Measurements from ENCODE around the gene RNPEP. TPM values are rescaled to one million over a fixed set of nuclear protein-coding genes. Genes with fewer than 3 reads are reported as not detected.
"Not testable (repeated sequence)": the region's sequence is repeated elsewhere in the genome, so short reads cannot be mapped to it uniquely, and the experiment has no call there.

RNPEP gene
- polyA plus RNA-seq, 1 of the 3 experiments (the other 2 are of a cell fraction), result 46.7 TPM

DNA sequence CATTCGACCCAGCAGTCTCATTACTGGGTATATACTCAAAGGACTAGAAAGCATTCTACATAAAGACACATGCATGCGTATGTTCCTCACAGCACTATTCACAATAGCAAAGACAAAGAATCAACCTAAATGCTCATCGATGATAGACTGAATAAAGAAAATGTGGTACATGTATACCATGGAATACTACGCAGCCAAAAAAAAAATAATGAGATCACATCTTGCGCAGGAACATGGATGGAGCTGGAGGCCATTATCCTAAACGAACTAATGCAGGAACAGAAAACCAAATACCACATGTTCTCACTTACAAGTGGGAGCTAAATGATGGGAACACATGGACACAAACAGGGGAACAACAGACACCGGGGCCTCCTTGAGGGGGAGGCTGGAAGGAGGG lies 71.6 kb downstream of the RNPEP start:
- Histone ChIP-seq H4K20me1 (ENCODE audit: insufficient read depth) (no peaks in the 10 kb centered on the region), H3K4me3 (ENCODE audit: low read depth in 2 of 2, low read length in 1 of 2) (no peak overlapping the region), H3K9ac (no peak overlapping the region), H3F3A (replicated peaks; ENCODE audit: insufficient read depth) (peaks cover 3% of the 10 kb centered on the region), H2AFZ (ENCODE audit: low read depth) (no peak overlapping the region), H3K9me3 (no peaks in the 10 kb centered on the region), H3K4me2 (no peak overlapping the region), H3K4me1 (ENCODE audit: control insufficient read depth in 1 of 2, insufficient read depth in 2 of 2, low read depth in 1 of 2, low read length in 1 of 2) (no peaks in the 10 kb centered on the region; a peak in 1 of 4 replicates), H3K79me2 (ENCODE audit: insufficient read depth) (no peaks in the 10 kb centered on the region), H3K27me3 (ENCODE audit: insufficient read depth) (no peaks in the 10 kb centered on the region), H3K36me3 (replicated peaks in 1 of 2; ENCODE audit: control insufficient read depth in 1 of 2, insufficient read depth in 2 of 2, low read length in 1 of 2) (no peaks in the 10 kb centered on the region), H3K9me2 (no peaks in the 10 kb centered on the region), H3K27ac (ENCODE audit: low read depth in 2 of 2, low read length in 1 of 2) (no peak overlapping the region)
- WGBS (ENCODE audit: low lambda C conversion rate), result 82% methylated on average over 7 of the region's 7 CpGs
- TF ChIP-seq RAD21 (IDR thresholded peaks at IDR 0.05; ENCODE audit: low read length), result no peak
- no peak for TF ChIP-seq REST (IDR thresholded peaks at IDR 0.05; ENCODE audit: low read depth, low read length)
- no peak for TF ChIP-seq NFIC (IDR thresholded peaks at IDR 0.05; ENCODE audit: borderline replicate concordance)
- no peak for TF ChIP-seq NRF1 (IDR thresholded peaks at IDR 0.05; ENCODE audit: low read depth, low read length)
- no peak for TF ChIP-seq POLR2AphosphoS5 (IDR thresholded peaks at IDR 0.05; ENCODE audit: low read depth, low read length)
- no peak for TF ChIP-seq RFX5 (IDR thresholded peaks at IDR 0.05; ENCODE audit: low read length)
- no peak for TF ChIP-seq MXI1 (IDR thresholded peaks at IDR 0.05; ENCODE audit: low read depth, low read length)
- ChIA-PET POLR2A (no interaction called here), CTCF (no interaction called here)
- no peak for DNase-seq

GRCh38 chr1:202054673-202055072 lies 72.2 kb downstream of the RNPEP start:
- H3K79me2 ChIP-seq (ENCODE audit: insufficient read depth); H3K27ac ChIP-seq (ENCODE audit: low read depth in 2 of 2, low read length in 1 of 2); H3K4me2 ChIP-seq; H3F3A ChIP-seq (replicated peaks; ENCODE audit: insufficient read depth); H3K9me2 ChIP-seq; POLR2A ChIA-PET; H3K27me3 ChIP-seq (ENCODE audit: insufficient read depth); DNase-seq; H3K9me3 ChIP-seq; CTCF ChIA-PET; H3K36me3 ChIP-seq (replicated peaks in 1 of 2; ENCODE audit: control insufficient read depth in 1 of 2, insufficient read depth in 2 of 2, low read length in 1 of 2); H3K4me1 ChIP-seq (ENCODE audit: control insufficient read depth in 1 of 2, insufficient read depth in 2 of 2, low read depth in 1 of 2, low read length in 1 of 2); H3K4me3 ChIP-seq (ENCODE audit: low read depth in 2 of 2, low read length in 1 of 2); H2AFZ ChIP-seq (ENCODE audit: low read depth); H3K9ac ChIP-seq; H4K20me1 ChIP-seq (ENCODE audit: insufficient read depth): not testable (repeated sequence)
- 69% methylated on average over 2 of the region's 4 CpGs for WGBS (ENCODE audit: low lambda C conversion rate)

Small RNA genes within 50 kb of the gene (small RNA-seq; reads per million reads assigned to genes)
- 0 reads per million in 7 experiments for gene AL691482.1
- gene AL691482.2, result 0 reads per million in 7 experiments
- gene MIR6740, result 0 reads per million in 7 experiments
- 0 reads per million in 7 experiments for gene RF00156

Other genes with a start within 250 kb of the RNPEP start
- gene IPO9, start 153.5 kb upstream of the RNPEP start, polyA plus RNA-seq (2012; rRNA removed), result 24.5 and 30.7 TPM in 2 replicates
- gene SHISA4, start 93.8 kb upstream of the RNPEP start, polyA plus RNA-seq (2012; rRNA removed), result 42.1 and 50.5 TPM in 2 replicates
- 2.7 and 4.9 TPM in 2 replicates for gene LMOD1, start 36.1 kb upstream of the RNPEP start, polyA plus RNA-seq (2012; rRNA removed)
- 33.6 and 51.6 TPM in 2 replicates for gene TIMM17A, start 27.1 kb upstream of the RNPEP start, polyA plus RNA-seq (2012; rRNA removed)
- 0.10 and 0.11 TPM in 2 replicates for gene ELF3, start 27.9 kb downstream of the RNPEP start, polyA plus RNA-seq (2012; rRNA removed)
- gene GPR37L1, start 140.3 kb downstream of the RNPEP start, polyA plus RNA-seq (2012; rRNA removed), result not detected in 2 replicates
- gene ARL8A, start 162.1 kb downstream of the RNPEP start, polyA plus RNA-seq (2012; rRNA removed), result 62.0 and 66.9 TPM in 2 replicates
- gene PTPN7, start 178.0 kb downstream of the RNPEP start, polyA plus RNA-seq (2012; rRNA removed), result not detected in 2 replicates
- 0.03 TPM in 1 of 2 replicates, not detected in the other for gene LGR6, start 211.2 kb downstream of the RNPEP start, polyA plus RNA-seq (2012; rRNA removed)

Data from SK-N-SH (cell line).